Neural progenitor cell (in vitro differentiated cells): ENCODE measurements around the gene DHRS4L2. TPM values are rescaled to one million over a fixed set of nuclear protein-coding genes. Genes with fewer than 3 reads are reported as not detected.
A peak's percentile ranks its signal among the peaks of the same experiment; 100 is the strongest.
"Not testable (repeated sequence)": the region's sequence is repeated elsewhere in the genome, so short reads cannot be mapped to it uniquely, and the experiment has no call there.

Experiments
- DNase-seq: peaks from one replicate; pipeline ENCODE4 v3.0.0-alpha.2; 2016; ENCODE audit warnings: low spot score
- H2AFZ ChIP-seq: fragments of 200-600 bp; sonication (generic); replicated peaks from 2 replicates; pipeline ENCODE4 v1.6.1; 2016; ENCODE audit warnings: antibody characterized with exemption
- H3F3A ChIP-seq: fragments of 200-600 bp; sonication (generic); 2 replicates; pipeline ENCODE4 v1.6.1; 2016; ENCODE audit warnings: antibody characterized with exemption, low read depth
- H3K27ac ChIP-seq: fragments of 200-600 bp; sonication (generic); 2 replicates; pipeline ENCODE4 v1.5.1; 2016; ENCODE audit warnings: mild to moderate bottlenecking
- H3K27me3 ChIP-seq: fragments of 200-600 bp; sonication (generic); 2 replicates; pipeline ENCODE4 v1.6.1; 2016; ENCODE audit warnings: mild to moderate bottlenecking, moderate library complexity
- H3K36me3 ChIP-seq: fragments of 200-600 bp; sonication (generic); 2 replicates; pipeline ENCODE4 v1.5.1; 2016
- H3K4me1 ChIP-seq: fragments of 200-600 bp; sonication (generic); 2 replicates; pipeline ENCODE4 v1.6.1; 2016; ENCODE audit warnings: mixed run types
- H3K4me2 ChIP-seq: fragments of 200-600 bp; sonication (generic); 2 replicates; pipeline ENCODE4 v1.6.1; 2016
- H3K4me3 ChIP-seq: fragments of 200-600 bp; sonication (generic); 2 replicates; pipeline ENCODE4 v1.5.1; 2016
- H3K79me2 ChIP-seq: fragments of 200-600 bp; sonication (generic); 2 replicates; pipeline ENCODE4 v1.6.1; 2016; ENCODE audit warnings: low read depth
- H3K9ac ChIP-seq: fragments of 200-600 bp; sonication (generic); 2 replicates; pipeline ENCODE4 v1.6.1; 2016
- H3K9me3 ChIP-seq: fragments of 200-600 bp; sonication (generic); 2 replicates; pipeline ENCODE4 v1.5.1; 2016; ENCODE audit warnings: low read depth
- H4K20me1 ChIP-seq: fragments of 200-600 bp; sonication (generic); 2 replicates; pipeline ENCODE4 v1.6.1; 2016; ENCODE audit warnings: low read depth
- H3K27ac Mint-ChIP-seq: 3 replicates; pipeline ENCODE4 v1.8.0; 2021; ENCODE audit warnings: mixed read lengths
- H3K27me3 Mint-ChIP-seq: 2 replicates; pipeline ENCODE4 v1.8.0; 2022; ENCODE audit warnings: low read depth, mild to moderate bottlenecking, inconsistent platforms, moderate library complexity, mixed read lengths; ENCODE audit not compliant: insufficient read depth
- H3K36me3 Mint-ChIP-seq: 3 replicates; pipeline ENCODE4 v1.8.0; 2021; ENCODE audit warnings: mixed read lengths
- H3K4me1 Mint-ChIP-seq: 3 replicates; pipeline ENCODE4 v1.8.0; 2021; ENCODE audit warnings: mixed read lengths
- H3K4me3 Mint-ChIP-seq: 3 replicates; pipeline ENCODE4 v1.8.0; 2021; ENCODE audit warnings: mild to moderate bottlenecking, moderate library complexity, mixed read lengths
- H3K9me3 Mint-ChIP-seq: 3 replicates; pipeline ENCODE4 v1.8.0; 2020; ENCODE audit warnings: mixed read lengths
- EZH2 ChIP-seq: fragments of 200-600 bp; sonication (generic); IDR thresholded peaks from 2 replicates; pipeline ENCODE4 v1.6.1; 2017; ENCODE audit warnings: antibody characterized with exemption, mild to moderate bottlenecking, moderate library complexity
- EZH2phosphoT487 ChIP-seq: fragments of 200-600 bp; sonication (generic); IDR thresholded peaks from 2 replicates; pipeline ENCODE4 v1.6.1; 2017; ENCODE audit warnings: antibody characterized with exemption
- total RNA-seq: library from RNA; depleted of rRNA; stranded (reverse); fragments of >200 nt; gene quantifications from 2 replicates; pipeline ENCODE4 v1.2.3, GENCODE V29; 2015; ENCODE audit warnings: low replicate concordance
- TF ChIP-seq, protein P1 (sequence below): fragments of 200-600 bp; sonication (generic); IDR thresholded peaks from 2 replicates; pipeline ENCODE4 v1.5.1; 2017; ENCODE audit warnings: antibody characterized with exemption, mild to moderate bottlenecking

Gene DHRS4L2
- total RNA-seq, 1 donor from 2014 or later, result 3.6 TPM

DNA sequence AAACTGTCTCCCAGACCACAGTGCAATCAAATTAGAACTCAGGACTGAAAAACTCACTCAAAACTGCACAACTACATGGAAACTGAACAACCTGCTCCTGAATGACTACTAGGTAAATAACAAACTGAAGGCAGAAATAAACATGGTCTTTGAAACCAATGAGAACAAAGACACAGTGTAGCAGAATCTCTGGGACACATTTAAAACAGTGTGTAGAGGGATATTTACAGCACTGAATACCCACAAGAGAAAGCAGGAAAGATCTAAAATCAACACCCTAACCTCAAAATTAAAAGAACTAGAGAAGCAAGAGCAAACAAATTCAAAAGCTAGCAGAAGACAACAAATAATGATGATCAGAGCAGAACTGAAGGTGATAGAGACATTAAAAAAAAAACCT, 14.7 kb upstream of the DHRS4L2 start:
- H3K27me3 Mint-ChIP-seq, H3K79me2 ChIP-seq, H4K20me1 ChIP-seq, H3K27ac ChIP-seq, H3K27ac Mint-ChIP-seq, DNase-seq, H3K4me1 ChIP-seq, H3K36me3 Mint-ChIP-seq, H3K4me2 ChIP-seq, H3F3A ChIP-seq, H2AFZ ChIP-seq, H3K4me3 ChIP-seq, H3K36me3 ChIP-seq, H3K9me3 ChIP-seq, H3K4me1 Mint-ChIP-seq, H3K9ac ChIP-seq, H3K27me3 ChIP-seq, H3K9me3 Mint-ChIP-seq, H3K4me3 Mint-ChIP-seq: not testable (repeated sequence)

- not testable (repeated sequence) for H3K9me3 Mint-ChIP-seq, H3K4me3 ChIP-seq, H4K20me1 ChIP-seq, H3K36me3 ChIP-seq, H3F3A ChIP-seq, H3K9me3 ChIP-seq, H3K27me3 Mint-ChIP-seq, H3K9ac ChIP-seq, H3K27me3 ChIP-seq, H3K4me3 Mint-ChIP-seq, DNase-seq, H3K4me1 Mint-ChIP-seq, H3K36me3 Mint-ChIP-seq, H3K79me2 ChIP-seq, H3K4me1 ChIP-seq, H3K27ac Mint-ChIP-seq, H3K27ac ChIP-seq, H3K4me2 ChIP-seq, H2AFZ ChIP-seq
Measured at GRCh38 chr14:23977208-23977607, 11.5 kb upstream of the DHRS4L2 start.

GRCh38 chr14:23981951-23982813, 6.5 kb upstream of the DHRS4L2 start:
- not testable (repeated sequence) for H3K4me3 Mint-ChIP-seq, H3K36me3 Mint-ChIP-seq, H3K4me3 ChIP-seq, H3K9ac ChIP-seq, H3K36me3 ChIP-seq, H4K20me1 ChIP-seq, H3K4me2 ChIP-seq, H3K27ac ChIP-seq, H2AFZ ChIP-seq, H3F3A ChIP-seq, H3K27me3 ChIP-seq, H3K4me1 ChIP-seq, H3K9me3 ChIP-seq, H3K27ac Mint-ChIP-seq, DNase-seq, H3K79me2 ChIP-seq, H3K9me3 Mint-ChIP-seq, H3K27me3 Mint-ChIP-seq
- H3K4me1 Mint-ChIP-seq, result peaks cover 12% of the 10 kb centered on the region

- no peaks in the 10 kb centered on the region for H3K27me3 ChIP-seq
- DNase-seq, result no peak
- H3K9me3 ChIP-seq, result no peaks in the 10 kb centered on the region
- no peaks in the 10 kb centered on the region for H3F3A ChIP-seq
- Mint-ChIP-seq H3K4me3 (peak overlapping the region; percentile 4), H3K4me1 (peaks cover 29% of the 10 kb centered on the region), H3K9me3 (peaks cover 2% of the 10 kb centered on the region), H3K27me3 (peaks cover 5% of the 10 kb centered on the region), H3K36me3 (no peaks in the 10 kb centered on the region), H3K27ac (no peak overlapping the region)
- no peaks in the 10 kb centered on the region for H3K79me2 ChIP-seq
- no peaks in the 10 kb centered on the region for H3K36me3 ChIP-seq
- H3K9ac ChIP-seq, result no peak overlapping the region
- H3K4me1 ChIP-seq, result no peaks in the 10 kb centered on the region
- no peak overlapping the region for H3K4me2 ChIP-seq
- no peaks in the 10 kb centered on the region for H4K20me1 ChIP-seq
- TF ChIP-seq EZH2 (no peak), EZH2phosphoT487 (no peak)
- TF ChIP-seq, protein P1, sequence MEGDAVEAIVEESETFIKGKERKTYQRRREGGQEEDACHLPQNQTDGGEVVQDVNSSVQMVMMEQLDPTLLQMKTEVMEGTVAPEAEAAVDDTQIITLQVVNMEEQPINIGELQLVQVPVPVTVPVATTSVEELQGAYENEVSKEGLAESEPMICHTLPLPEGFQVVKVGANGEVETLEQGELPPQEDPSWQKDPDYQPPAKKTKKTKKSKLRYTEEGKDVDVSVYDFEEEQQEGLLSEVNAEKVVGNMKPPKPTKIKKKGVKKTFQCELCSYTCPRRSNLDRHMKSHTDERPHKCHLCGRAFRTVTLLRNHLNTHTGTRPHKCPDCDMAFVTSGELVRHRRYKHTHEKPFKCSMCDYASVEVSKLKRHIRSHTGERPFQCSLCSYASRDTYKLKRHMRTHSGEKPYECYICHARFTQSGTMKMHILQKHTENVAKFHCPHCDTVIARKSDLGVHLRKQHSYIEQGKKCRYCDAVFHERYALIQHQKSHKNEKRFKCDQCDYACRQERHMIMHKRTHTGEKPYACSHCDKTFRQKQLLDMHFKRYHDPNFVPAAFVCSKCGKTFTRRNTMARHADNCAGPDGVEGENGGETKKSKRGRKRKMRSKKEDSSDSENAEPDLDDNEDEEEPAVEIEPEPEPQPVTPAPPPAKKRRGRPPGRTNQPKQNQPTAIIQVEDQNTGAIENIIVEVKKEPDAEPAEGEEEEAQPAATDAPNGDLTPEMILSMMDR, result no peak
- H3K27ac ChIP-seq, result no peak overlapping the region
- no peak overlapping the region for H2AFZ ChIP-seq
- no peak overlapping the region for H3K4me3 ChIP-seq
Measured at GRCh38 chr14:23984891-23985602, 3.7 kb upstream of the DHRS4L2 start.

- Mint-ChIP-seq H3K27ac (peak overlapping the region; percentile 33), H3K4me3 (peak overlapping the region; percentile 72), H3K4me1 (peaks cover 29% of the 10 kb centered on the region)
- H3K27me3 Mint-ChIP-seq, H3K27me3 ChIP-seq, DNase-seq, H3K9ac ChIP-seq, H4K20me1 ChIP-seq, H3K36me3 Mint-ChIP-seq, H3K36me3 ChIP-seq, H3K4me1 ChIP-seq, H3K27ac ChIP-seq, H3F3A ChIP-seq, H3K9me3 ChIP-seq, H3K9me3 Mint-ChIP-seq, H3K79me2 ChIP-seq: not testable (repeated sequence)
- Histone ChIP-seq H3K4me3 (peak overlapping the region; percentile 31), H3K4me2 (peak overlapping the region; percentile 73), H2AFZ (peak overlapping the region; percentile 83)
Measured at GRCh38 chr14:23988223-23988606, 514 bp upstream of the DHRS4L2 start.

GRCh38 chr14:23989734-23990445, 1.2 kb downstream of the DHRS4L2 start:
- not testable (repeated sequence) for H4K20me1 ChIP-seq, DNase-seq, H3K36me3 Mint-ChIP-seq, H3K9me3 Mint-ChIP-seq, H3K27me3 Mint-ChIP-seq, H3K79me2 ChIP-seq, H3K9ac ChIP-seq, H2AFZ ChIP-seq, H3K36me3 ChIP-seq, H3F3A ChIP-seq, H3K4me3 Mint-ChIP-seq, H3K4me3 ChIP-seq, H3K4me1 ChIP-seq, H3K27me3 ChIP-seq, H3K4me2 ChIP-seq, H3K27ac ChIP-seq, H3K9me3 ChIP-seq, H3K27ac Mint-ChIP-seq
- H3K4me1 Mint-ChIP-seq, result peaks cover 29% of the 10 kb centered on the region

- H3K27ac Mint-ChIP-seq, H4K20me1 ChIP-seq, H2AFZ ChIP-seq, H3K36me3 ChIP-seq, H3K36me3 Mint-ChIP-seq, H3K4me1 ChIP-seq, H3K4me3 Mint-ChIP-seq, H3K4me3 ChIP-seq, H3K4me2 ChIP-seq, H3K27me3 Mint-ChIP-seq, H3F3A ChIP-seq, DNase-seq, H3K9ac ChIP-seq, H3K9me3 Mint-ChIP-seq, H3K9me3 ChIP-seq, H3K27me3 ChIP-seq, H3K79me2 ChIP-seq, H3K27ac ChIP-seq: not testable (repeated sequence)
- H3K4me1 Mint-ChIP-seq, result peaks cover 29% of the 10 kb centered on the region
Measured at GRCh38 chr14:23990961-23991360, 2.2 kb downstream of the DHRS4L2 start.
